Vagina (tissue), 2 donors: ENCODE results near the gene RTL9.

Source experiments
- POLR2A ChIP-seq, 2 donors: fragments of 450-650 bp; IDR thresholded peaks; one replicate each; pipeline ENCODE4 v1.6.1; 2017; ENCODE audit warnings: antibody characterized with exemption in 2 of 2, mild to moderate bottlenecking in 2 of 2, moderate library complexity in 2 of 2
- POLR2AphosphoS5 ChIP-seq, 2 donors: sonication (generic); formaldehyde crosslinking; IDR thresholded peaks; one replicate each; pipeline ENCODE4 v1.9.0; 2017; ENCODE audit warnings: antibody characterized with exemption in 2 of 2, mild to moderate bottlenecking in 2 of 2, low read depth in 1 of 2; ENCODE audit not compliant: insufficient read depth in 1 of 2
- TF ChIP-seq, protein P1 (sequence below), 3 experiments: fragments of 450-650 bp in 2 of 3; fragments of 200-600 bp in 1 of 3; sonication (generic) in 1 of 3; IDR thresholded peaks; one replicate each; pipeline ENCODE4 v1.5.1; 2017 to 2019; ENCODE audit warnings: antibody characterized with exemption in 3 of 3, mild to moderate bottlenecking in 2 of 3, moderate library complexity in 2 of 3

DNA sequence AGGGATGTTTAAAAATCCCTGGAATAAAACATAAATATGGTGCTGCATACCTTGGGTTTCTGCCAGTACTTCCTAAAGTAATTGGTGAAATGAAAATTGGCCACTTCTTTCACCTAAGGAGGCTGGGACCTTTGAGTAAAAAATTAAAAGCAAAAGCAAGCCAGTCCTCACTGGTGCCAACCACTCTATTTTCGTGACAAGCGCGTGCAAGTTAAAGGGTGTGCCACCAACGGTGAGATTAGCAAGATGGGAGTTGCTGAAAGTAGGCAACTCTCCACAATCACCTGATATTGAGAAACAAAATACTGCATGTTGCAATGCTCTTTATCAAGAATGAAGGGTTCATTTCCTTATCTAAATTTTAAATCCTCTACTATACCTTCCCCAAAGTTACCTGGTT lies 19.7 kb upstream of the RTL9 start:
- TF ChIP-seq, protein P1, sequence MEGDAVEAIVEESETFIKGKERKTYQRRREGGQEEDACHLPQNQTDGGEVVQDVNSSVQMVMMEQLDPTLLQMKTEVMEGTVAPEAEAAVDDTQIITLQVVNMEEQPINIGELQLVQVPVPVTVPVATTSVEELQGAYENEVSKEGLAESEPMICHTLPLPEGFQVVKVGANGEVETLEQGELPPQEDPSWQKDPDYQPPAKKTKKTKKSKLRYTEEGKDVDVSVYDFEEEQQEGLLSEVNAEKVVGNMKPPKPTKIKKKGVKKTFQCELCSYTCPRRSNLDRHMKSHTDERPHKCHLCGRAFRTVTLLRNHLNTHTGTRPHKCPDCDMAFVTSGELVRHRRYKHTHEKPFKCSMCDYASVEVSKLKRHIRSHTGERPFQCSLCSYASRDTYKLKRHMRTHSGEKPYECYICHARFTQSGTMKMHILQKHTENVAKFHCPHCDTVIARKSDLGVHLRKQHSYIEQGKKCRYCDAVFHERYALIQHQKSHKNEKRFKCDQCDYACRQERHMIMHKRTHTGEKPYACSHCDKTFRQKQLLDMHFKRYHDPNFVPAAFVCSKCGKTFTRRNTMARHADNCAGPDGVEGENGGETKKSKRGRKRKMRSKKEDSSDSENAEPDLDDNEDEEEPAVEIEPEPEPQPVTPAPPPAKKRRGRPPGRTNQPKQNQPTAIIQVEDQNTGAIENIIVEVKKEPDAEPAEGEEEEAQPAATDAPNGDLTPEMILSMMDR (IDR thresholded peaks at IDR 0.05), result no peak
- TF ChIP-seq POLR2AphosphoS5 (IDR thresholded peaks at IDR 0.05; ENCODE audit: insufficient read depth in 1 of 2, low read depth in 1 of 2) (no peak), POLR2A (IDR thresholded peaks at IDR 0.05) (no peak)
